ENCODE measurements around the gene TMA7B.

- no peak for TF ChIP-seq CTCF (IDR thresholded peaks at IDR 0.05)
- no peak for TF ChIP-seq POLR2A (IDR thresholded peaks at IDR 0.05)
These were observed 34.9 kb upstream of the TMA7B start for GRCh38 chr22:39925273-39925672.
